Right hindlimb (tissue), 1 donor: ENCODE data around the gene RNU6-9.
"Not testable (repeated sequence)": the region's sequence is repeated elsewhere in the genome, so short reads cannot be mapped to it uniquely, and the experiment has no call there.

Experiments used
- DNase-seq: peaks from one replicate; pipeline ENCODE4 v3.0.0-alpha.2; 2018

RNU6-9 gene

DNA sequence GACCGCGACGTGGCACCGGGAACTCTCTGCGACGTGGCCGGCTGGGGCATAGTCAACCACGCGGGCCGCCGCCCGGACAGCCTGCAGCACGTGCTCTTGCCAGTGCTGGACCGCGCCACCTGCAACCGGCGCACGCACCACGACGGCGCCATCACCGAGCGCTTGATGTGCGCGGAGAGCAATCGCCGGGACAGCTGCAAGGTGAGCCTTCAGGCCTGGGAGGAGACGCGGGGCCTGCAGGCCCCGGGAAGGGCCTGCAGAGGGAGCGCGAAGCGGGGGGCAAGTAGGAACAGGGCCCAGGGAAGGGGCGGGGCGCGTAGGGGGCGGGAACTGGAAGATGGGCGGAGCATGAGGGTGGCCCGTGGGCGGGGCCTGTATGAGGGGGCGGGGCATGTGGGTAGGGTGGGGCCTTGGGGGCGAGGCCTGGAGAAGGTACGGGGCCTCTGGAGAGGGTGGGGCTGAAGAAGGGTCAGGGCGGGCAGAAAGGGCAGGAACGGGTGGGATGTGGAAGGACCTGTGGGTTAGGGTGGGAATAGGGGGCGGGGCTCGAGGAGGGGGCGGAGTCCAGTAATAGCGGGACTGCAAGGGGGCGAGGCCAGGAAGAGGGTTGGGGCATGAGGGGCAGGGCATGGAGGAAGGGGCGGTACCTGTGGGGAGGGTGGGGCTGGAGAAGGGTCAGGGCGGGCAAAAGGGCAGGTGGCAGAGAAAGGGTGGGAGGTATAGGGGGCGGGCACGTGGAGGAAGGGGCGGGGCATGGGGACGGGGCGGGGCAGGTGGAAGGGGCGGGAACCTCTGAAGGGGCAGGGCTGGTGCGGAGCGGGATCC, 31.3 kb upstream of the RNU6-9 start:
- no peak for DNase-seq

DNA sequence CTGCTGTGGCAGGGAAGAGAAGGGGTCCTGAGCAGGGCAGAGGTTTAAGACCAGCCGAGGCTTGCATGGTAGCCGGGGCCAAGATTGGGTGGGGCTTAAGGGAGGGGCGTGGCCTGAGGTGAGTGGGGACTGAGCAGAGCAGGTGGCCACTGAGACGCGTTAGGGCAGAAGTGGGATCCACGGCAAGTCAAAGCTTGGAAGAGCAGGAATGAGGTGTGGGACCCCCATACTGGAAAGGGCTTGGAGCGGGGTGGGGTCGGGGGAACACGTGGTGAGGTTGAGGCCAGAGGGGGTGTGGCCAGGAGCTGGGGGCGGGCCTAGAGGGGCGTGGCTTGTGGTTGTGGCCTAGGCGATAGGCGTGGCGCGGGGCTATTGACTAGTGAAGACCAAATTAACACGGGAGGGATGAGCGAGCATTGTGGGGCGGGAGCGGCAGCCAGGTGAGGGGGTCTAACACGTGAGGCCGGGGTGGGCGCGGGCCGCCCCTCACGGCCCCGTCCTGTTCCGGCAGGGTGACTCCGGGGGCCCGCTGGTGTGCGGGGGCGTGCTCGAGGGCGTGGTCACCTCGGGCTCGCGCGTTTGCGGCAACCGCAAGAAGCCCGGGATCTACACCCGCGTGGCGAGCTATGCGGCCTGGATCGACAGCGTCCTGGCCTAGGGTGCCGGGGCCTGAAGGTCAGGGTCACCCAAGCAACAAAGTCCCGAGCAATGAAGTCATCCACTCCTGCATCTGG, 30.5 kb upstream of the RNU6-9 start:
- DNase-seq: peak; percentile 65

DNA sequence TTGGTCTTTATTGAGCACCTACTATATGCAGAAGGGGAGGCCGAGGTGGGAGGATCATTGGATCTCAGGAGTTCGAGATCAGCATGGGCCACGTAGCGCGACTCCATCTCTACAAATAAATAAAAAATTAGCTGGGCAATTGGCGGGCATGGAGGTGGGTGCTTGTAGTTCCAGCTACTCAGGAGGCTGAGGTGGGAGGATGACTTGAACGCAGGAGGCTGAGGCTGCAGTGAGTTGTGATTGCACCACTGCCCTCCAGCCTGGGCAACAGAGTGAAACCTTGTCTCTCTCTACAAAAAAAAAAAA, 30.0 kb upstream of the RNU6-9 start:
- DNase-seq: no peak

DNA sequence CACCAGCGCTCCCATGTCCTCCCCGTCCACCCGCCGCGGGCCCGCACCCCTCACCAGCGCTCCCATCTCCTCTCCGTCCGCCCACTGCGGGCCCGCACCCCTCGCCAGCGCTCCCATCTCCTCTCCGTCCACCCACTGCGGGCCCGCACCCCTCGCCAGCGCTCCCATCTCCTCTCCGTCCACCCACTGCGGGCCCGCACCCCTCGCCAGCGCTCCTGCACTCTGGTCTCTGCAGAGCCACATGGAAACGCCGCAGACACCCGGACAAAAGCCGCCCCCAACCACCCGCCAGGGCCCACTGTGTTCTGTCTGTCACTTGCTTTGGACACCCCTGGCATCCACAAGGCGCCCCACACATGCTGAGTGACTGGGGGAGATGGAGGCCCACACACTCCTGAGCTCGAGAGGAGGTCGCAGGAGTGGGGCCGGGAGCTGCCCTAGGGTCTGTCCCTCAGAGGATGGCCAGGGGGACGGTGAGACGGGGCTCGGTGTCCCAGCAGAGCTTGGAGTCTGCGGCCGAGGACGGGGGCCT, 26.4 kb upstream of the RNU6-9 start:
- DNase-seq: no peak

DNA sequence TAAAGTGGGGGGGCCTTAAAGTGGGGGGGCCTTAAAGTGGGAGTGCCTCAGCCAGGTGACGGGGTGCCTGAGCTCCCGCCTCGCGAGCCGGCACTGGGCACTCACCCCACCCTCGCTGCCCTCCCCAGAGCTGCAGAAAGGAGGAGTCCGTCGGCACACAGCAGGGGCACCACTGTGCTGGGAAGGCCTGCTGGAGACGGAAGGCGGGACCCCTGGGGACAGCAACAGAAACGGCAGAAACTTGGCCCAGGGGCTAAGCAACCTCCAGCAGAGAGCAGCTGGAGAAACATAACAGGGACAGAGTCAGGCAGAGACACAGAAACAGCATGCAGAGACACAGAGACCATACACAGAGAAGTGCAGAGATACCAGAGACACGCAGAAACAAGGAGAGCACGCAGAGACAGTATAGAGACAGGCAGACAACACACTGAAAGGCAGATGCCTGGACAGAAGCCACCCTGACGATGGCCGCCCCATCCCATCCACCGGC, 25.9 kb upstream of the RNU6-9 start:
- DNase-seq: no peak

DNA sequence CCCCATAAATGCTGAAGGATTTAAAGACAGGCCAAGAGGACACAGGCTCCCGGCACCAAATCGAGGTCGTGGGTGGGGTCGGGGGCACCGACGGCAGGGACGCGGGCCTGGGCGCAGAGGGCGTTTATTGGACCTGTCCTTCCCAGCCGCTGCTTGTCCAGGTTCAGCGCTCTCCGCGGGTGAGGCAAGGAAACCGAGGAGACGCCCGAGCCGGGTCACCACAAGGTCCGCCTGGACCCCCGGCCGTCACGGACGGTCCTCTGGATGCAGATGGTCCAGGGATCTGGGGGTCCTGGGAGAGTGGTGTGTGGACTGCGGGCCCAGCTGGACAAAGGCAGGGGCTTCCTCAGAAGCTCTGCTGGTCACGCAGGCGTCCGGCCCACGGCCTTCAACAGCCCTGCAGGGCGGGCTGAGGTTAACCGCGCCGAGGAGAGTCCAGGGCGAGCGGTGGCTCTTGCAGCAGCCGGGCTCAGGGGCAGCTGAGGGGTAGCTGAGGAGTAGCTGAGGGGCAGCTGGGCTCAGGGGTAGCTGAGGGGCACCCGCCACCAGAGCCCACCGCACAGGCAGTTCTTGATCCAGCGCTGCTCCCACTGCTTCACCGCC, 25.3 kb upstream of the RNU6-9 start:
- no peak for DNase-seq

DNA sequence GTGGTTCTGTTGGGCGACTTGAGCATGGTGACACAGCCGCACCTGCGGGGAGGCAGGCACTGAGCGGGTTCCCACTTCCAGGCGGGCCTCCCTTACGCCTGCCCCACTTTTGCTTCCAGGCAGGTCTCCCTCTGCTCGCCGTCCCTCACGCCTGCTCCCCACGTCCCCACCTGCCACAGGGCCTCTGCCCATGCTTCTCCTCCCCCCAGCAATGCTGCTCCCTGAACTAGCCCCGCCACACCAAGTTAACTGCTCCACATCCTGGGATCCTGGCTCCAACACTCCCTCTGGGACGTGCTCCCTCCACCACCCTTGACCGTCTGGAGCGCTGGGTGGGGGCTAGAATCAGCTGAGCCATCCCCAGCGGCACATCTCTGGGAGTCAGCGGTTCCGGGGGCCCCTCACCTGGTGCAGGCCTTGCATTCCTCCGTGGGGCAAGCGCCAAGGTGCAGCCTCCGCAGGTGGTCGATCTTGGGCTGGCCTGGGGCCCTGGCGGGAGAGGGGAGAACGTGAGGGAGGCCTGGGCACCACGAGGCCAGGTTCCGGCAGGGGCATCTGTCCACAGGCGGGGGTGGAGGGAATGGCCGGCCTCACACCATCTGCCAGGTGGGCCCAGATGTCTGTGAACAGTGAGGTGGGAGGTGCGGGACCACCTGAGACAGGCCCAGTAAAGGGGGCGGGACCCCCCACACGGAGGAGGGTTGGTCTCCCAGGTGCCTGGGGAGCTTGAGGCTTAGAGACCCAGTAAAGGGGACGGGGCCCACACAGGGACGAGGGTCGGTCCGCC, 24.6 kb upstream of the RNU6-9 start:
- DNase-seq: no peak

DNA sequence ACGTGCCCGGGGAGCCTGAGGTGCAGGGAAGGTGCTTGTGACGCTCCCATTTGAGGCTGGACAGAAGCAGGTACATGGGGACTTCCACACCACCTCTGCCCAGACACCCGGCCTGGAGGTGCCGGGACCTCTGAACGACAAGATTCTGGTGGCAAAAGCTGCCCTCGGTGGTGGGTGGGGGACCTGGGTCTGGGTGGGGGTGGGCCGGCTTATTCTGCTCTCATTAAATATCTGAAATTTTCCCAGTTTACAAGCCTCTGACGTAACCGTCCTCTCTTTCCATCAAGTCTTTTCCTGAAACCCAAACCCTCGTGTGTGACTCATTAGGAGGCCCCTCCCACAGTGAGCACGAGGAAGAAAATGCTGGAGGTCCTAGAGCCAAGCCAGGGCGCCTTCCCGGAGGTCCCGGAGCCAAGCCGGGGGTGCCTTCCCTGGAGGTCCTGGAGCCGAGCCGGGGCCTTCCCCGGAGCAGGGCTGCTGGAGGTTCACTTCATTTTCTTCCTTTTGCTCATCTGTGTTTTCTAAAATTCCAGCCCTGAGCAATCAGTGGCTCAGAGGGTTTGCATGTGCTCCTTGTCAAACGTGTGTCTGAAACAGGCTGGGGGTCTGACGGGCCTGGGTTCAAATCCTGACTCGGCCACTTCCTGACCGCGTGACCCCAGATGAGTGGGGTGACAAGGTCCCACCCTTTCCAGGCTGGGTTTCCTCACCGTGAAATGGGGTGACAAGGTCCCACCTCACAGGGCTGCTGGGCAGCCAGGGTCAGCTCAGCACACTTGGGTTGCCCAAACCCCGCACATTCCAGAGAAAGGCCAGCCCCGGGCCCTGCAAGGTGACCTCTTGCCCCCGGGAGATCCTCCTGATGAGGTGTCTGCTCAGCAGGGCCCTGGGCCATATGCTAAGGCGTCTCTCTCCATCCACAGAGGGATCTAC, 23.8 kb upstream of the RNU6-9 start:
- peak; percentile 77 for DNase-seq

DNA sequence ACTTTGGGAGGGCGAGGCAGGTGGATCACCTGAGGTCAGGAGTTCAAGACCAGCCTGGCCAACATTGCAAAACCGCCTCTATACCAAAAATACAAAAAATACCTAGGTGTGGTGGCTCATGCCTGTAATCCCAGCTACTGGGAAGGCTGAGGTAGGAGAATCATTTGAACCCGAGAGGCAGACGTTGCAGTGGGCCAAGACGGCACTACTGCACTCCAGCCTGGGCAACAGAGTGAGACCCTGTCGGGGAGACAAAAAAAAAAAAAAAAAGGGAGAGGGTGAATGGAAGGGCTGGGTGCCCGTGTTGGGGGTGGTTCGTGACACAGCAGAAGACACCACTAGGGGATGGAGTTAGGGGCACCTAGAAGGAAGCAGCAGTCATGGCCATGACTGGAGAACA, 23.0 kb upstream of the RNU6-9 start:
- no peak for DNase-seq

DNA sequence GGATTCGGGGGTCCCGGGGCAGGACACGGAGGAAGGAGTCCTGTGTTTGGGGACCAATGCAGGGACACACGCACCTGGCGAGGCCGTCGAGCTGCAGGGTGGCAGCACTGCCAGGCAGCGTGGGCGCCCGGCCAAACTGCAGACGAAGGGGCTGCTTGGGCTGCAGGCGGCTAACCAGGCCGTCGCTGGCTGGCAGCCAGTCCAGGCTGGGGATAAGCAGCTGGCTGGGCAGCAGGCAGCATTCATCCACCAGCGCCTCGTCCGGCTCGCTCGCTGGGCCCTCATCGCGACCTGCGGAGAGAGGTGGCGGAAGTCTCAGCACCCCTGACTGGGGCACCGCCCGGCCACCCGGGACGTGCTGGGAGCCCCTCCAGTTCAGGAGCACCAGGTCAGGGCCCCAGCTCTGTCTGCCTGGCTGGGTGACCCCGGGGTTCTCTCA, 22.3 kb upstream of the RNU6-9 start:
- DNase-seq: peak; percentile 68

DNA sequence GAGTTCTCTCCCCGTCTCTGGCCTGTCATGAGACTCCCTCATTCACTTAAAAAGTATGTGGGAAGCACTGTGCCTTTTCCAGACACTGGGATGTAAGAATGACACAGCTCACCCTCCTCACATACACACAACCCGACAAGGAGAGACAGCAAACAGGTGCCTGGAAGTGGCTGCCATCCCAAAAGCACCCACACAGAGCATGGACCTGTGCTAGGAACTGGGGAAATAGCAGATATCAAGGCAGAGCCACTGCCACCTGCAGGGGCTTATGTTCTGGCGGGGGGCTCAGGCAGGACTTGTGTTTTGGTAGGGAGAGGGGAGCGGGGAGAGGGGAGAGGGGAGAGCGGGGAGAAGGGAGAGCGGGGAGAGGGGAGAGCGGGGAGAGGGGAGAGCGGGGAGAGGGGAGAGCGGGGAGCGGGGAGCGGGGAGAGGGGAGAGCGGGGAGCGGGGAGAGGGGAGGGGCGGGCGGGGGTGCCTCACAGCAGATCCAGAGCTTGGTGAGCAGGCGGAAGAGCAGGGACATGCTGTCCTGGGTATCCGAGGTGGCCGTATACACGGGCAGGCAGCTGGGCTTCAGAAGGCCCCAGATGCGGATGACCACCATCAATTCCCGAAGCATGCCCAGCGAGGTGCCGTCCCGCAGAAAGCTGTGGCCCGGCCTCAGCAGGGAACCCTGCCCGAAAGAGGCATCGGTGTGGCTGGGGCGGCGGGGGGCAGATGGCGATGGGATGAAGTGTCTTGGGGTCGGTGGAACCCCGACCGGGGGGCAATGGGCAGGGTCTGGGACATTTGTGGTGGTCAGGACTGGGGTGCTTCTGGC, 21.6 kb upstream of the RNU6-9 start:
- no peak for DNase-seq

DNA sequence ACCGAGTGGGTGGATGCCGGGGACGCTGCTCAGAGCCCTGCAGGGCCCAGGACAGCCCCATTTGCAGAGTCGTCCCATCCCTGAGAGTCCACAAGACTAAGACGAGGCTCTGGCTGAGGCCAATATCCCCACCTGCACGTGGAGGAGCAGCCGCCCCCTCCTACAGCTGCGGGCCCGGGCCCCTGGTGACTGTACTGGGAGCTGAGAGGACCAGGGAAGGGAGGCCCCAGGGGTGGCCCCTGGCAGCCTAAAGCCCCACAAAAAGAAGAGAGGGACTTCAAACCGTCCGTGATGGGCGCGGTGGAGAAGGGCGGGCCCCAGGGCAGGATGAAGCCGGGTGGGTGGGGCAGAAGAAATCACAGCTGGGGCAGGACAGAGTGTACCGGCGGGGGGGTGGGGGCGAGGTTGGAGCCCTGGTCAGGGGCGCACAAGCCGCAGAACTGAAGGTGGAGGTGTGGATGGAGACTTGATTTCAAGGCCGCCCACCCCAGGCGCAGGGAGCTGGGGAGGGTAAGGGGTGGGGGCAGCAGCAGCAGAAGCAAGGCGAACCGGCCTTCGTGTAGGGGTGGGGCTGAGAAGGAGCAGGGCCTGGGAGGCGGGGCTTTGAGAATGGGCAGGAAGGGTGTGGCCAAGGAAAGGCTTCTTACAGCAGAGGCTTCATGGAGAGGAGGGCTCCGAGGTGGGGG, 20.9 kb upstream of the RNU6-9 start:
- no peak for DNase-seq

DNA sequence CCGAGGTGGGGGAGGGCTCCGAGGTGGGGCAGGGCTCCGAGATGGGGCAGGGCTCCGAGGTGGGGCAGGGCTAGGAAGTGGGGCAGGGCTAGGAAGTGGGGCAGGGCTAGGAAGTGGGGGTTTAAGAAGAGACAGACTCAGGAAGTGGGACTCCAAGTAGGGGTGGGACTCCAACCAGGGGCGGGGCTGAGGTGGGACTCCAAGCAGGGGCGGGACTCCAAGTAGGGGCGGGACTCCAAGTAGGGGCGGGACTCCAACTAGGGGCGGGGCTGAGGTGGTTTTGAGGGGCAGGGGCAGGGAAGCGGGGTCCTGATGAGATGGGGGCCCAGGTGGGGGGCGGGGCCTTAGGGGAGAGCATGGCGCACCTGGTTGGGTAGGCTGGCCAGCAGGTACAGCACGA, 20.2 kb upstream of the RNU6-9 start:
- no peak for DNase-seq

DNA sequence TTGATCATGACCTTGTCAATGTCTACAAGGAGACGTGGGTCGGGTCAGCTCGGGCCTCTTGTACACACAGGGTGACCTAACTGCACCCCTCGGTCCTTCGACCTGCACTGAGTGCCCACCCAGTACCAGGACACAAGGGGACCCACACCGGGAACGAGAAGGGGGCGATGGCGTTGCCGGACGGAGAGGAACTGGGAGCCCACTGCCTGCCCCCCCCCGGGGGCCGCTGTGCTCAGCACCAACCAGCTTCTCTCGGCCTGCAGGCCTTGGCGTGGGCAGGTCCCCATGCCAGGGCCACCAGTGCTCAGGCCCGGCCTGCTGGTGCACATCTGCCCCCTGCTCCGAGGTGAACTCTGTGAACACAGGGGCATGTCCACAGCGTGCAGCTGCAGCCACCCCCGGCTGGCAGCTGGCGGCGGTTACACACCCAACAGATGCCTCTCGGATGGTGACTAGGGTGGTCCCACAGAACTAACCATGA, 19.7 kb upstream of the RNU6-9 start:
- no peak for DNase-seq

DNA sequence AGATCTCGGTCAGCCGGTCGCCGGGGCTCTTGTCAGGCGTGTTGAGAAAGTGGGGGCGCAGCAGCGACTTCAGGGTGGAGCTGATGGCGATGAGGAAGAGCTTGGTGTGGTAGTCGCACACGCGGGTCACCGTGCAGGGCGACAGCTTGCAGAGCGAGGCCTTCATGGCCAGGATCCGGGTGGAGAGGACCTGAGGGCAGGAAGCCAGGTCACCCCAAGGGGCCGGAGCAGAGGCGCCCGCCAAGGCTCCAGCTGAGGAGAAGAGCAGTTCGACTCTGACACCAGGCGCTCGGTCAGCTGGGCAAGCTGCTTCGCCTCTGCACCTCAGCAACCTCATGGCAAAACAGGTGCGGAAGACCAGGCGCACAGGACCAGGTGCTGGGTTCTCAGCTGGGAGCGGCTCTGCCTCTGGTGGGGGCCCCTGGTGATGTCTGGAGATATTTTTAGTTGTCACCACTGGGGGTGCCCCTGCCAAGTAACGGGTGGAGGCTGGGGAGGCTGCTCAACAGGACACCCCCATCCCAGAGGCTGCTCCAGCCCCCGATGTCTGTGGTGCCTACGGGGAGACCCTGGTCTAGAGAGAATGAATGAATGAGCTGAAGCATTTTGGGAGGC, 17.9 kb upstream of the RNU6-9 start:
- no peak for DNase-seq

DNA sequence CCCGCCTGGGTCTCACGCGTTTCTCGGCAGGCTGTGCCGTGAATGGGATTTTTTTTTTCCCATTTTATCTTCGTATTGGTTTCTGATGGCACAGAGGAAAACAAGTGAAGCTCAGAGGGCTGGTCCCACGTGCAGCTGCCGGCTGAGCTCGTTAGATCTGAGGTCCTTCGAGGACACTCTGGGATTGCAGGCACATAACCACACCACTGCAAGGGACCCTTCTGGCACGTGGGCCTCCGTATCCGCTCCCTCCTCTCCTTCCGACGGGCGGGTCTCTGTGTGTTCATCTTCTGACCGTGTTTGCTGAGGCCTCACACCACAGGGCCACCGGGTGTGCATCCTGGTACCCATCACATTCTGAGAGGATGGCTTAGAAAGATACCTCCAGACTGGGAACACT, 17.2 kb upstream of the RNU6-9 start:
- DNase-seq: no peak

DNA sequence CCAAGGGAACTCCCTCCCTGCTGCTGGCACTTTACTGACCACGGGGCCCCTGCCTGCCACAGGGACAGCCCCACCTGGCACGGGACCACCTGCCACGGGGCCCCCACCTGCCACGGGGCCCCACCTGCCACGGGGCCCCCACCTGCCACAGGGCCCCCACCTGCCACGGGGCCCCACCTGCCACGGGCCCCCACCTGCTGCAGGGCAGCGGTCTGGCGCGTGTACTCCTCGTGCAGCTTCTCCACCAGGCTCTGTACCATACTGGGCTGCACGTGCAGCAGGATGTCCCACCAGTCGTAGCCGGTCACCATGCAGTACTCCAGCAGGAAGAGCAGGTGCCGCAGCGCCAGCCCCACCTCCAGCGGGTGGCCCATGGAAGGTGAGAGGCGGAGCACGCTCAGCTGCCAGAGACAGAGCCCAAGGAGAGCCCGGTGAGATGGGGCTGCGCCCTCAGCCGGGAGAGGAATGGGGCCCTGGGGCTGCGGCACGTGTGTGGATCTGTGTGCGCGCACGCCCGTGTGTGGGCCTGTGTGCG, 16.4 kb upstream of the RNU6-9 start:
- no peak for DNase-seq

DNA sequence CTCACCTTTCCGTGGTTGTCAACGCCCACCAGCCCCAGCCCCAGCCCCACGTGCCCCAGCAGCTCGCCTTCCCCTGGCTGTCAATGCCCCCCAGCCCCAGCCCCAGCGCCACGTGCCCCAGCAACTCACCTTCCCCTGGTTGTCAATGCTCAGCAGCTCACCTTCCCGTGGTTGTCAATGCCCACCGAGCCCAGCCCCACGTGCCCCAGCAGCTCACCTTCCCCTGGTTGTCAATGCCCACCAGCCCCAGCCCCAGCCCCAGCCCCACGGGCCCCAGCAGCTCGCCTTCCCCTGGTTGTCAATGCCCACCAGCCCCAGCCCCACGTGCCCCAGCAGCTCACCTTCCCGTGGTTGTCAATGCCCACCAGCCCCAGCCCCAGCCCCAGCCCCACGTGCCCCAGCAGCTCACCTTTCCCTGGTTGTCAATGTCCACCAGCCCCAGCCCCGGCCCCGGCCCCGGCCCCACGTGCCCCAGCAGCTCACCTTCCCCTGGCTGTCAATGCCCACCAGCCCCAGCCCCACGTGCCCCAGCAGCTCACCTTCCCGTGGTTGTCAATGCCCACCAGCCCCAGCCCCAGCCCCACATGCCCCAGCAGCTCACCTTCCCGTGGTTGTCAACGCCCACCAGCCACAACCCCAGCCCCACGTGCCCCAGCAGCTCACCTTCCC, 15.2 kb upstream of the RNU6-9 start:
- DNase-seq: not testable (repeated sequence)
